Measurements from ENCODE around the gene MTPN.

The MTPN gene

DNA sequence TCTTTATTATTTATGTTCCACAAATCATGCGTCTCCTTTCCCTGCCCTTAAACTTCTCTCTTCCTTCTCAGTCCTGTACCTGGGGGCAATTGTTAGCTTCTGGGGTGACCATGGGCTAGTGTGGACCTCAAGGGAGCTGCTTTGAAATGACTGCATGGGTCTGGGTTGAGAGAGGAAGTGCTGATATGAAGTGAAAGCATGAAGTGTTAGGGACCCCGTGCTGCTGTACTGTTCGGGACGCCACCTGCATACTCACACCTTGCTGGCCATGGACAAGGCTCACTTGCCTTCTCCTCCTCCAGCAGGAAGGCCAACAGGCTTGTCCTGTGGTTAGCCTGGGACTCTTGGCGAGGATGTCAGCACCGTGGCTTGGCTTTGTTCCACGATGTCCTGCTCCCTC lies 56.7 kb downstream of the MTPN start:
- FAIRE-seq = no peak

DNA sequence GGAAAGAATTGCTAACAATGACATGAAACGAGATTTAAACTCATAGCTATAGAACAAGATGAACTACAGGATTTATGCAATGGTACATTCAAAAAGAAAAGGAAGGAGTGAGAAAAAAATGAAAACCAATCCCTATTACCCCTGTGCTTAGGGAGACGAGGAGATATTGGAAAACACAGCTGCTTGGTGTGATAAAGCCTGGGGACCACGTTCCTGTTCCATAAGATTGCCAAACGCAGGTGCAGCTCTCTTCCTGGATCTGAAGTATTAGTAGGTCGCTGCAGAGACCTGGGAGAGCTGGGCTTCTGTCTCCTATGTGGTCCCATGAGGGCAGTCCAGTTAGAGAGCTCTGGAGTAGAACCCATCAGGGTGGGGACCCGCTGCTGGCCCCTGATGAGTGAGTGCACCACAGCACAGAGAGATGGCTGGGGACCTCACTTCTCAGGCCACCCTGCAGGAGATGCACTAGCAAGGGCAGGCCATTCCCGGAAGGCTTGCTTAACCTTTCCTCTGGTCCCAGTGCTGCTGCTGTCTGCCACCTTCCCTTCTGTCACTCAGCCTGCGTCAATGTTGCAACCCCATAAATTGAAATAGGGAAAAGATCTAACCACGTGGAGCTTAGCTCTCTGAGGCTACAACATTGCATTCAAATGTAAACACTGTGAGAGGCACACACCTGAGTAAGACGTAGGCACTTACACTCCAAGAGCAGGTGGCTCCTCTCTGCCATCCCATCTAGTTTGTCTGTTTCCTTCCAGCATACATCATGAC lies 57.9 kb downstream of the MTPN start:
- FAIRE-seq = no peak

DNA sequence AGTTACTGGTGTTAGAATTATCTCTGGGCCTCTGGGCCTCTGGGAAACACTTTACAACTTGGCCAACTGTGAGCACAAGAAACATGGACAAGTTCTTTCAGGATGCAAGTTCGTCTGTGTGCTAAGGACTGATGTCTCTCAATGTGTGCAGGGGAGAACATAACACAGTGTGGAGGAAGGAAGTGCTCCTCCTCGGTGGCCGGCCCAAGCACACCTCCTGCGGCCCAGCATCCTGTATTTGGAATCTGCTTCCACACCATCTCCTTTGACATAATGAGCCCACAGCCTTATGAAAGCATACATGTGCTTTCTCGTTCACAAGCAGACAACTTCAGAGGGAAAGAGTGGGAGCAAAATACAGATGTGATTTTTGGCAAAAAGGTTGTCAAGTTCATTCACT lies 59.0 kb downstream of the MTPN start:
- FAIRE-seq = no peak

DNA sequence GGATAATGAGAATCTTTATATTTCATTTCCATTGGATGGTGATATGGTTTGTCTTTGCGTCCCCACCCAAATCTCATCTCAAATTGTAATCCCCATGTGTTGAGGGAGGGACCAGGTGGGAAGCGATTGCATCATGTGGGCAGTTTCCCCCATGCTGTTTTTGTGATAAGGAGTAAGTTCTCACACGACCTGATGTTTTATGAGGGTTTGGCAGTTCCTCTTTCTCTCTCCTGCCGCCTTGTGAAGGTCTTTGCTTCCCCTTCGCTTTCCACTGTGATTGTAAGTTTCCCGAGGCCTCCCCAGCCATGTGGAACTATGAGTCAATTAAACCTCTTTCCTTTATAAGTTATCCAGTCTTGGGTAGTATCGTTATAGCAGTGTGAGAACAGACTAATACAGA lies 59.4 kb downstream of the MTPN start:
- FAIRE-seq = no peak

DNA sequence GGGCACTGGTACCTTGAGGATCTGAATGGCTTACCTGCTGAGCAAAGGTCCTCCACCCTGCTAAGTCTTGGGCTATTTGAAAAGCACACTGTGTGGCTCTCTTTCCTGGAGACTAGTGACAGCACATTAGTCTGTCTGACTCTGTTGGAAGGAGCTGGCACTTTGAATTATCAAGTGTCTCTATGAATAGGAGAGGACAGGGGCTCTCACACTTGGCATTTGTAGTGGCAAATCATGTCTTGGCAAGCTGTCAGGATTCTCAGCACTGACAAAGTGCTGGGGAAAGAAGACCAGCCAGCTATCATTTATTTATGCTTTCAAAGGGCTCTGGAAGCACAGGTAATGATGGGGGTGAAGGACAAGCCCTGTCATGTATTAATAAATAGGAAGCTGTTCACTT lies 62.8 kb downstream of the MTPN start:
- FAIRE-seq = no peak

DNA sequence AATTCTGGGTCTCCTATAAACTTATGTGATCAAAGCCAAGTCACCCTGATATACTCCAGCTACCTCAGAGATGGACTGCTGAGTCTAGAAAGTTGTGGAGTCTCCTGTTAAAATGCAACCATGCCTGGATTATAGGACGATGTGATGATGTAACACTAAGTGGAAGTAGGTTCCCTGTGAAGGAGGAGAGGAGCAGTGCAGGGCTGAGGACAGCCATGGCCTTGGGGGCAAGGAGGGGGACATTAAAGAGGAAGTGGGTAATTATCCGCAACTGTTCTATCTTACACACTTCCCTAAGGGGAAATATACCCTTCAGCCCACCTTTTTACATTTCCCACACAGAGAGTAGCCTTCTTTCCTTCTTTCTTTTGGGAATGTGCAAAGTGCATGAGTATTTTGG lies 63.8 kb downstream of the MTPN start:
- no peak for FAIRE-seq

DNA sequence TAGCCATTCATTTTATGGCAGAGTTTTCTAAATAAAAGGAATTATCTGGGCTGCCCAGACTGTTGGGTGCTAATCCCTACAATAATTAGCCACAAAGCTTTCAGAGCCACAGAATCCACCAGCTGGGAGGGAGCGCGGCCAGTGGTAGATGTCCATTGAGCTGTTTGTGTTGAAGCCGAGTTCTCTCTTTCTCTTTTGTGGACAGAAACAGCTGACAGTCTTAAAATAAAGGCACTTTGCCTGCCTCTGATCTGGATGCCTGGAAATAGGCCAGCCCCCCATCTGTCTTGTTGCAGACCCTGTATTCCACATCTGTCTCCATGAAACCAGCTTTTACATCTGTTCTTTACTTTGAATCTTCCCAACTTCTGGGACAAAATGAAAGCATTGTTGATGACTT lies 66.1 kb downstream of the MTPN start:
- peak; percentile 57 for FAIRE-seq

DNA sequence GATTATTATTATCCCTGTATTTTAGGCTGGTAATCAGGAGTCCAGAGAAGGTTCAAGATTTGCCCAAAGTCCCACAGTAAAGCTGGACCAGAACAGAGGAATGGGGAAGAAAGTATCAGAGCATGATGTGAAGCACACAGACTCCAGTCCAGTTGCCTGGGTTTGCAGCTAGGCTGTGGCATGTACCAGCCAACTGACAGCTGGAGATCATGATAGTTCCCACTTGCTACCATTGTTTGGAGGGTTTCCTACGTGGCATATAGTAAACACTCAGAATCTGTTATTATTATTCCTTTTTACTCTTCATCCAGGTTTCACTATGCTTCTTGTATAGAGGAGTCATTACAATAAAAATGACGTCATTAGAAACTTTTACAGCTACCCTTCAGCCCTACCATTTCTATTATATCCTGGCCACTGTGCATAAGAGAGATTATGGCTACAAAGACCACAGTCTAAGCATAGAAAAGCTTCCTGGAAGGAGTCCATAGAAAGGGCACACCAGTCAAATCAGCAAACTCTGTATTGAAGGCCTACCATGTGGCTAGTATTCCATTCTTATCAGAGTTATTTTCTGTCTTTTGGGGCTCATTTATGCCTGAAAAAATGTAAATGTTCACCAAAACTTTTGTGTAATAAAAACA lies 66.6 kb downstream of the MTPN start:
- no peak for FAIRE-seq

DNA sequence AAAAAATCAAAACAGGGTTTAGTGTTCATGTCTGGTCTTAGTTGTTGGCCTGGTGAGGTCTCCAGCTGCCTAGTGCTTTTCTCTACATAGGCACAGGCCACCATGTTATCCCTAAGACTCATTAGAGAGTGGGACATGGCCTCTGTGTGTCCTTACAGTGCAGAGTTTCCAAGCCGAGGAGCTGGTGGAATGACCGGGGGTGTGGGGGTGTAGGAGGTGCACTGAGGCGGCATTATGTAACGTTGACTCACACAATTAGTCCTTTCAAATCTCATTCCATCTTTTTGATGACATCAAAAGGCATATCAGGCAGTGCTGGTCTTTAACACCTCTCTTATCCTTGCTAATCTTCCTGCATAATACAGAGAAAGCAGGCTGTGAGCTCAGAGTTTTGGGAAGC lies 71.3 kb downstream of the MTPN start:
- no peak for FAIRE-seq

DNA sequence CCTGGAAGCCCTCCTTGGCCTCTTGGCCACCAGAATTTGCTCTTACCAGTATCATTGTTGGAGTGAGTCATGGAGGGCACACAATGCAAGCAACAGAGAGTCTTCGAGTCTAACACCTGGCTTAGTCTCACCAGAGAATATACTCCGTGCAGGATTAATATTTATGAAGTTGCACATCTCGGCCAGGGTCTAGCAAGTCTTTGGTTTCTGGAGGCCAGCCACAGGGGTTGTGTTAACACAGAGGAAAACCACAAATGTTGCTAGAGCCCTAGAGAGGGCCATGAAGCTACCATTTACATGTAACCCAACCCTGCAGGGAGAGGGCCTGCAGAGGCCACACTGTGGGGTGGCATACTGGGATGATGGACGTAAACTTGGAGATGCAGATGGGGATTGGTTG lies 71.8 kb downstream of the MTPN start:
- FAIRE-seq = no peak

DNA sequence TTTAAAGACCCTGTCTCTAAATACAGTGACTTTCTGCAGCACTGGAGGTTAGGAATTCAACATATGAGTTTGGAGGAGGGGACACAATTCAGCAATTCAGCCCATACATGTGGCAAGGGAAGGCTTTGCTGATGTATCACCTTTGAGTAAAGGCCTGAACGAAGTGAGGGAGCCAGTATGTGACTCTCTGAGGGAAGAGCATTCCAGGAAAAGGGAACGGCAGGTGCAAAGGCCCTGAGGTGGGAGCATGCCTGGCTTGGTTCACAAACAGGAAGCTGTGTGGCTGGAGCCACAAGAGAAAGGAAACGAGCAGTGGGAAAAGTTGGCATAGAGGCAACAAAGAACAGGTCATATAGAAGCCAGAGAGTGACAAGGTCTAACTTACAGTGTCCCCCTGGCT lies 72.9 kb downstream of the MTPN start:
- FAIRE-seq = no peak

DNA sequence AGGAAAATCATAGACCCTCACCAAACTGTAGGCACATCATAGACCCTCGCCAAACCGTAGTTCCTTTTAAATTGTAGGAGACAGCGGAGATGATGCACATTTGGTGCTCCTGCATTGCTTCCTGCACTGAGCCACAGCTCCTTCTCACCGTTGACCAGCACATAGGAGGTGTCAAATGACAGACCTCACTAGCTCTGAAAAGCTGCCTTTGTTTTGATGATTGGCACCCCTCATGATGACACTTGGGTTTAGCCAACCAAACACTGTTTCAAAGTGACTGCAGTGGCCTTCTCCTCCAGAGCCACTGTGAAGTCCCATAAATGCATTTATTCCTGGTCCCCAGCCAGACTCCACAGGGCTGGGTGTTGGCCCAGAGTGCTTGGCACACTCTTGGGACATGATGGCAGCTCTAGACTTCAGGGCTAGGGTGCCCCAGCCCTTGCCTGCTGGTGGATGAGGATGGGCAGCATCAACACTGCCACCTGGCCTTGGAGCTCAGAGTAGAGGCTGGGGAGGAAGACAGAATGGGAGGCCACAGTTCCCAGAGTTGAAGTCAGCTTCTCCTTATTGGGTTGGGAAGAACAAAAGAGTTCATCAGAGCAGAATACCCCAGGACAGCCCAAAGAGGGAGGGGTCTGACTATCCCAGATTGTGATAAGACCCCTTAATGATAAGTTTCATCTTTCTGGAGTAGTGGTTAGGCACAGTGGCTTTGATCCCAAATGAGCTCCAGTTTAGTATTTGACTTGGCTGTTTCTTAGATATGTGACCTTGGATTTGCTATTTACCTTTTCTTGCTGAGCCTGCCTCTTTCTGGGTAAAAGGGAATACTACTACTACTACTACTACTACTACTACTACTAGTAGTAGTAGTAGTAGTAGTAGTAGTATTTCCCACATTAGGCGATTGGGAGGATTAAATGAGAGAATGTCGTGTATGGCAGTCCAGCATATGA lies 75.3 kb downstream of the MTPN start:
- no peak for FAIRE-seq

DNA sequence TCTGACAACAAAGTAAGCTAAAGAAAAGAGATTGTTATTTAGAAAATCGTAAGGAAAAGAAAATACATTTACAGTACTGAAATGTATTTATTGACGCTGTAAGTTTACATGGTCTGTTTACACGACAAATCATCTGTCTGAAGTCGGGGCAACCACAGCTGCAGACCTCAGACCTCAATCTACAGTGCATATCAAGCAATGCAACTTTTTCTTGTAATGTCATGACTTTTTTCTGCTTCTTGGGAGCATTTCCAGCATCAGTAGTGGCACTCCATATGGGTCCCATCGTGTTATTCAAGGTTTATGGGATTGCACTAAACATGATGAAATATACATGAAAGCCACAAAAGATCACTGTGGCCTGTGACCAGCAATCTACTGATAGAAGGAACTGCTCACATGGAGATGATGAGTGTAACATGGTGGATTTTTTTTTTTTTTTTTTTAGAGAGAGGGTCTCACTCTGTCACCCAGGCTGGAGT lies 77.1 kb downstream of the MTPN start:
- no peak for FAIRE-seq

DNA sequence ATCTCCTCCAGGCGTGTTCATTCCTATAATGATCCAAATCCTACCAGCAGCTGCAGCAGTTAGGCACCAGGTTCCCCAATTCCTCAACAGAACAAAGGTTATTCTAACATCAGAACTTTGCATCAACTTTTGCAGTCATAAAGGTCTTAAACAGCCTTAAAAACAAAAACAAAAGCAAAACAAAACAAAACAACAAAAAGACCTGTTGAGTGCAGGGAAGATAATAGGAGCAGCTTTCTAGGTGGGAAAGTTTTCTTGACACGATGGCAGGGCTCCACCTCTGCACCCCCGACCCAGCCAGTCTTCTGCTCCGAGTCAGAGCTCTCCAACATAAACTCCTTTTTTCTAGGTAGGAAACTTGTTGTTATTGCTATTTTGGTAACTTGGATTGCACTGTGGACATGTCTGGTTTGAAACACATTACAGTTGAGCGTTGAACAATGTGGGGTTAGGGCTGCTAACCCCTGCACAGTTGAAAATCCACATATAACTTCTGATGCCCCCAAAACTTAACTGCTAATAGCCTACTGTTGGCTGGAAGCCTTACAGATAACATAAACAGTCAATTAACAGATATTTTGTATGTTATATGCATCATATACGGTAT lies 77.6 kb downstream of the MTPN start:
- no peak for FAIRE-seq

DNA sequence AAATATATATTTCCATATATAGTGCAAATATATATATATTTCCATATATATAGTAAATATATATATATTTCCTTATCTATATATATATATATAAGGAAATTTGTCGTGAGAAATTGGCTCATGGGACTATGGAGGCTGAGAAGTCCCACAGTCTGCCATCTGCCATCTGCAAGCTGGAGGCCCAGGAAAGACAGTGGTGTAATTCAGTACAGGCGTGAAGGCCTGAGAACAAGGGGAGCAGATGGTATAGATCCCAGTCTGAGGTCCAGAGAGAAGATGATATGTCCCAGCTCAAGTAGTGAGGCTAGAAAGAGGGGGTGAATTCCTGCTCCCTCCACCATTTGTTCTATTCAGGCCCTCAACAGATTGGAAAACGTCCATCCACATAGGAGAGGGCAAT lies 78.9 kb downstream of the MTPN start:
- FAIRE-seq = no peak

DNA sequence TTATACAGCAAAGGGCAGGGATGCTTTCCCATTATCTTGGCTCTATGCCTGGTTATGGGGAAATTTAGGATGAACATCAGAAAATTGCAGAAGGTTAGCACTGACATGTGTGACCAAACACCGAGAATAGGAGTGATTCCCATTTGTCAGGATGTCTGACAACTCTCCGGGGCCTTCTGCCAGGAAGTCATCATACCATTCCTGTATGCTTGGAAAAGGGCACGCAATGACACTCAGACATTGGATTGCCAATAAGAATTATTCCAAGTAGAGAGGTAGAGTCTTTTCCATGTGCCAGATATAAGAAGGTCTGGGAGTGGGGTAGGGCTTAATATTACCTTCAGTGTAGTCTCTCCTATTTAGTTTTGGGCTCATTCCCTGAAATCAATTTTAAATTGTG lies 82.3 kb downstream of the MTPN start:
- FAIRE-seq = no peak

DNA sequence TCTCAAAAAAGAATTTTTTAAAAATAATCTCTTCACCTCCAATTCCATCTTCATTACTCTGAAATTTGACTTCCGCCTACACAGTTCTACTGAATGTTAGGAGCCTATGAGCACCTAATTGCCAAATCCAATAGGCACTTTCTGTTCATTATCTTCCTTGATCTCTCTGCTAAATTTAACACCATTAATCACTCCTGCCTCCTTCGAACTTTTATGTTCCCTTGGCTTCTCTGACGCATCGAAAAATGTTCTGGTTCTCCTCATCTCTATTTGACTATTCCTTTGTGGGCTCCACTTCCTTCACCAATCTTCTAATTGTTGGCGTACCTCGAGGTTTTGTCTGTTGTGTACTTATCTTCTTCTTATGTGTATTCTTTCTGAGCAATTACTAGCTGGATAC lies 87.3 kb downstream of the MTPN start:
- FAIRE-seq = no peak

DNA sequence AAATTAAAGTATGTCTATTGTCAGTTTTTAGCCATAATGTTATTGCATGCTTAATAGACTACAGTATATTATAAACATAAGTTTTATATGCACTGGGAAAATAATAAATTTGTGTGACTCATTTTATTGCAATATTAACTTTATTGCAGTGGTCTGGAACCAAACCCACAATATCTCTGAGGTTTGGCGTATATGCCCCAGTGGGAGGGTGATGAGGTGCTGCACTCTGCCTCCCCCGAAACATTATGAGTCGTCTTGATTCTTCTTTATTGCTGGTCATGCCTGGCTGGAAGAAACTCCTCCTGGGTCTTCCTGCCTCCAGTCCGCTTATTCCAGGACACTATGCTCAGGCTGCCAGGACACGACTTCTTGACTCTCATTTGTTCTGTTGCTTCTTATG lies 88.4 kb downstream of the MTPN start:
- no peak for FAIRE-seq

DNA sequence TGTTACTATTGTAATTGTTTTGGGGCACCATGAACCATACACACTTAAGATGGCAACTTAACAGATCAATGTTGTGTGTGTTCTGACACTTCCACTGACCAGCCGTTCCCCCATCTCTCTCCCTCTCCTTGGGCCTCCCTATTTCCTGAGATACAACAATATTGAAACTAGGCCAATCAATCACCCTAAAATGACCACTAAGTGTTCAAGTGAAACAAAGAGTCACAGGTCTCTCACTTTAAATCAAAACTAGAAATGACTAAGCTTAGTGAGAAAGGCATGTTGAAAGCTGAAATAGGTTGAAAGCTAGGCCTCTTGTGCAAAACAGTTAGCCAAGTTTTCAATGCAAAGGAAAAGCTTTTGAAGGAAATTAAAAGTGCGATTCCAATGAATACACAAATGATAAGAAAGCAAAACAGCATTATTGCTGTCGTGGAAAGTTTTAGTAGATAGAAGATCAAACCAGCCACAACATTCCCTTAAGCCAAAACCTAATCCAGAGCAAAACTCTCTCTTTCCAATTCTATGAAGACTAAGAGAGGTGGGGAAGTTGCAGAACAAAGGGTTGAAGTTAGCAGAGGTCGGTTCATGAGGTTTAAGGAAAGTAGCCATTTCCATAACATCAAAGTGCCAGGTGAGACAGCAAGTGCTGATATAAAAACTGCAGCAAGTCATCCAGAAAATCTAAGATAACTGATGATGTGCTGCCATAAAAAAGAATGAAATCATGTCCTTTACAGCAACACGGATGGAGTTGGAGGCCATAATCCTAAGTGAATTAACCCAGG lies 90.6 kb downstream of the MTPN start:
- FAIRE-seq = no peak

DNA sequence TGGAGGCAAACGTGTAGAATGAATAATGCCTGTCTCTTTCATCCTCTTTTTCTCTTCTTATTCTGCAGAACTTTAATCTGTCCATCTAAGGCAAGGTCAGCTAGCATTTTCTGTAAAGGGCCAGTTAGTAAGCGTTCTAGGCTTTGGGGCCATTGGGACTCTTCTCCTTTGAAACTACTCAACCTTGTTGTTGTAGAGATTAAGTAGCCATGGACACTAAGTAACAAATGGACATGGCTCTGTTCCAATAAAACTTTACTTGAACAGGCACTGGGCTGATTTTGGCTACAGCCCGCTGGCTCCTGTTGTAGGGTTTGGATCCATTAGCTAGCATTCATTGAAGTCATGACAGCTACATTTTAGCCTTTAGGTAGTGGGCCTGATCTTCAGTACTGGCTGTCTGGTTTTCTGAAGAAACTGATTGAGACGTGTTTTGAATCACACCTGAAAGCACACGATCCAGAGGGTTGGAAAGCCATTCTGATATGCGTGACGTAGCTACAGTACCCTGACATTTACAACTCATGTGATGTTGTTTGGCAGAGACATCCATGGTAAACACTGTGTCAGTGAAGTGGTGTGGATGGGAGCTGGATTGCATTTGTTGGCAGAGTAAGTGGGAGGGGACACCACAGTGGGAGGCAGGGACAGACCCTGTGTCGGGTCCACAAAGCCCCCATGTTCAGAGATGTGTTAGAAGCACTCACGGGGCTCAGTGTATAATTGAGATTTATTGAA lies 92.5 kb downstream of the MTPN start:
- no peak for FAIRE-seq

DNA sequence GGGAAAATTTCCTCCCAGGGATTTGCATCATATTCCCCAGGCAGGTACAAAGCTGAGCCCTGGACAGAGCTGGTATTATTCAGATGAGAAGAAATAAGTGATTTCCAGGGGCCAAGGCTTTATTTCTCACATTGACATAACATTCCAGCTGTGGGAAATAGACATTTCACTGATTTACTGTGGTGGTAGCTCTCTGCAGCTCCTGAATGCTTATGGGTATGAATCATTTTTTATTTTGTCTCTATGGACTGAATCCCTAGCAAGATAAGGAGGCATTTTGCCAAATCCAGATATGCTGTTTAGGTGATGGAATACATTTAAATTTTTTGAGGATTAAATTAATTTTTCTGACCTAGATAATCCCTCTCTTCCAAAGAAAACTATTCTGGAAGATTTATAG lies 97.9 kb downstream of the MTPN start:
- FAIRE-seq = no peak
